OCI-M2 (cell line): ENCODE data around the gene ADGRG7.

Experiments used
- DNase-seq: peaks from one replicate; lab custom pipeline; 2025; ENCODE audit not compliant: unreplicated experiment; lab: John Stamatoyannopoulos, UW

Gene ADGRG7

DNA sequence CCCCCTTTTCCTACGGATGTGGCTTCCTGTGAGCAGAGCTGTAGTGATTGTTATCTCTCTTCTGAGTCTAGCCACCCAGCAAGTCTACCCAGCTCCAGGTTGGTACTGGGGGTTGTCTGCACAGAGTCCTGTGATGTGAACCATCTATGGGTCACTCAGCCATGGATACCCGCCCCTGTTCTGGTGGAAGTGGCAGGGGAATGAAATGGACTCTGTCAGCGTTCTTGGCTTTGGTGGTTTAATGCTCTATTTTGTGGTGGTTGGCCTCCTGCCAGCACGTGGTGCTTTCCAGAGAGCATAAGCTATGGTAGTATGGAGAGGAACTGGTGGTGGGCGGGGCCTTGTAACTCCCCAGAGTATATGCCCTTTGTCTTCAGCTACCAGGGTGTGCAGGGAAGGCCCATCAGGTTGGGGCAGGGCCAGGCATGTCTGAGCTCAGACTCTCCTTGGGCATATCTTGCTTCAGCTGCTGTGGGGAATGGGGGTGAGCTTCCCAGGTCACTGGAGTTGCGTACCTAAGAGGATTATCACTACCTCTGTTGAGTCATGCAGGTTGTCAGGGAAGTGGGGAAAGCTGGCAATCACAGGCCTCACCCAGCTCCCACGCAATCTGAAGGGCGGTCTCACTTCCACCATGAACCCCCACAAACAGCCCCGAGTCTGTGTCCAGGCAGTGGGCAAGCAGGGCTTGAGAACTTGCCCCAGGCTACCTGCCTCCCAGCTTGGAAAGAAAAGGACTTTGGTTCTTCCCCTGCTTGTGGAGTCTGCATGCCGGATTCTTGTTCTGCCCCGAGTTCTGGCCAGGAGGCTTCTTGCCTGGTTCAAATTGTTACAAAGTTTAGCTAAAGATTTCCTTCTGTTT is 9.0 kb upstream of the ADGRG7 start:
- no peak for DNase-seq

DNA sequence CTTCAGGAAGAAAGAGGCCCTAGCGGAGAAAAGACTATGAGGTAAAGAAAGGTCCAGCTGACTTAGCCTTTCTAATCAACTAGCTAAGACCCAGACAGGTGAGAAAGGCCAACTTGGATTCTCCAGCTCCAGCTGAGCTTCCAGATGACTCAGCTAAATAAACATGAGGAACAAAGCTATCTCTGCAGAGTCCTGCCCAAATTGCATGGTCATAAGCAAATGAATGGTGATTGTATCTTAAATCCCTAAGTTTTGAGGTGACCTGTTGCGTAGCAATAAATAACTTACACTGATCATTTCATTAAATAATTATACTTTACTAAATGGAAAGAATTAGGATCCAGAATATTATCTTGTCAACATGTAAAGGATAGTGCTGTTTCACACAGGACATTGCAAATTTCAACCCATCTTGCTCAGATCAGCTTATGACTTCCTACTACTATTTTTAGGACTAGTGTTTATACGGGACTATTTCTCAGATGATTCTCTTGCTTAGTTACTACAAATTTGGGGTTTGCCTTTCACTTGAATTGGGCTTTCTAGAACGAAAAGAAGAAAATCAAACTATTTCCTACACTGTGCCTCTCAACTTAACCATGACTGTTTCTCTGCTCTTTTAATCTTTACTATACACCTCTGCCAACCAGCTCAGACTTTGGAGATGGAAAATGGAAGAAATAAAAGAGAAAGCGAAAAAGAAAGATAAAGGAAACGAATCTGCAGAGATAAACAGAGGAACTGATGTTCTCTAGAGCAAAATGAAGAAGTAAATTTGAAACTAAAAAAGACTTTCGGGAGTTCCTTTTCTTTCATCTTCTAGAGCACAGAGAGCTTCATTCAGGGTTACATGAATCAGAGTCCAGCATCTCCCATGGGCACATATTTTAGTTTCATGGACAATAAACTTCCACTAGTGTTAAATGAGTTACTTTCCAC is 6.6 kb upstream of the ADGRG7 start:
- no peak for DNase-seq

DNA sequence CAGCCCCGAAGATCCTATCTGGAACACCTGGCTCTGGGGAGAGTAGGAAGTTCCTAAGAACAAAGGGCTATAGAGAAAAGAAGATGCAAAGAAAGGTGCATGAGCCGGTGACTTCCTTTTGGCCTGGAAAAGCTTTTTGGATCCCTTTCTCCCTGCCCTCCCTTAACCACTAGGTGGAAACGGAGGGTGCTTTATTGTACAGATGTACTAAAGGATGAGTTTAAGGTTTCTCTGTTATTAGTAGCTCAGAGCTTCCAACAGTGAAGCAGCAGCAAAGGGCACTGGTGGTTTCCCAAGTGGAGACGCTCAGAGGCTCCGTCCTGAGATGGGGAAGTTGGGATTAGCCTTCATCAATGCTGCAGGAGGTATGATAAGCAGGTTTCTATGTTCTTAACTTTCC is 5.9 kb upstream of the ADGRG7 start:
- DNase-seq = no peak

DNA sequence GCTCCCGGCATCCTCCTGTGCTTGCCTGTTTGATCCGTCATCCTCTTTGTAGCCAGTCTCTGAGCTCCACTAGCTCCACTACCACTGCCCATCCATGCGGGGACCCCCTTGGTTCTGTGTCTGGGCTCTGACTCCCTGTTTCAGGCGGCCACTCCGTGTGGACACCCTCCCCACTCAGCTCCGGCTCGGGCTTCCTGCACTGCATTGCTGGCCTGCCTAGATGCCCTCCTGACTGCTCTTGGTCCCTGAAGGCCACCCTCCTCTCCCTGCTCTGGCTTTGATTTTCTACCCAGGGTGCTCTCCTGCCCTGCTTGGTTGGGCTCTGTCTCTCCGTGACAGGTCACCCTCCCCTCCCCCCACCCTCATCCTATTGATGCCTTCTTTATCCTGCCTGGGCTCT is 4.0 kb upstream of the ADGRG7 start:
- DNase-seq = no peak

- DNase-seq = no peak
Measured at GRCh38 chr3:100606894-100607512, 2.4 kb upstream of the ADGRG7 start.

DNA sequence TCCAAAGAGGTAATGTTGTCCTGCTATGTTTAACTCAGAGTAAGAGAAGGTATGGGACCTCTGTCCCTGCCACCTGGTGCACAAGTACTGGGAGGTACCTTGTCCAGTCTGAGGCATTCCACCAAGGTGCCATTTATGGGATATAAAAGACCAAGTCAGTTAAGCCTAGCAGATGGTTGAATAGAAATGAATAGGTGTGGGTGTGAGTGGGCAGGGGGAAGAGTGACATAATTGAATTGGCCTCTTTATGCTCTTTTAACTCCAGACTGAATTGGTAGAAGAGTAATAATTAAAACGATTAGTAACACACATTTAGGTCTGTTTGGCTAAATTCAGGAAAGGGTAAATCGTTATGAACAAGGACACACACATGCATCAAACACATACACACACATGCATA is 562 bp downstream of the ADGRG7 start:
- DNase-seq = no peak

GRCh38 chr3:100611221-100611620 is 1.8 kb downstream of the ADGRG7 start:
- DNase-seq = no peak

DNA sequence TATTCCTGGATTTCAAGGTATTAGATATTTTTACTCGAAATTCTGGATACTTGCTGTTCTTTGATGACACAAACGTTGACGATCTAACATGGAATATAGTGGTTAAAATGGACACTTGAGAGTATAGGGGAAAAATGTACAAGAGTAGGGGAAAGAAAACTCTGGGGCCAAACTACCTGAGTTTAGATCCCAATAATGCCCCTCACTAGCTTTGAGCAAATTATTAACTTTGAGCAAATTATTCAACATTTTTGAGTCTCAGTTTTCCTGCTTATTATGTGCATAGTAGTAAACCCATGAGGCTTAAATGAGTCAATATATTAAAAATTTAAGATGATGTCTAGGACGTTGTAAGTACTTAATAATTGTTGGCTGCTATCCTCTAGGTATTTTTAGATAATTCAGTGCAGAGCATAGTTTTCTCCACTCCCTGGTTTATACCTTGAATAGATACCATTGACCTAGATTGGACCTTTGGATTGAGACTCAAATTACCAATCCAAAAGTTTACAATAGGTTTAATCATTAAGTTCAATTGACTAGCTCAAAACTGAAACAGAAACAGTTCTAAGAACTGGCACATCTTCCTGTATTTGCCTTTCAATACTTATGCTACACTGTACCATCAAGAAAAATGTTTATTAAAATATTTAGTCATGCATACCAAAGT is 4.5 kb downstream of the ADGRG7 start:
- no peak for DNase-seq

DNA sequence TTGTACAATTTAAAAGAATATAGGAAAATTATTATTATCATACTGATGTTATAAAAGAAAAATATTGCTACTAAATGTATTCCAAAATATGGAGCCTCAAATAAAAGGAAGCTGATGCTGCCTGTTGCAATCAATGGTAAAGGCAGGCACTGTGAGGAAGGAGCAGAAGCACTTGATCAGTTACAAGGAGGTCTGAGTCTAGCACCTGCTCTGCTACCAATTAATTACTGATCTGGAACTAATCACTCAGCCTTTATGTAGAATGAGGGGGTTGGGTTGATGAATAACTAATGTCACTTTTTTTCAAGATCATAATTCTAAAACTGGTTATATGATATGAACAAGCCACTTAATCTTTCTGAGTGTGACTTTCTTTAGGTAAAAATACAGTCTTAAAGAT is 5.5 kb downstream of the ADGRG7 start:
- no peak for DNase-seq

DNA sequence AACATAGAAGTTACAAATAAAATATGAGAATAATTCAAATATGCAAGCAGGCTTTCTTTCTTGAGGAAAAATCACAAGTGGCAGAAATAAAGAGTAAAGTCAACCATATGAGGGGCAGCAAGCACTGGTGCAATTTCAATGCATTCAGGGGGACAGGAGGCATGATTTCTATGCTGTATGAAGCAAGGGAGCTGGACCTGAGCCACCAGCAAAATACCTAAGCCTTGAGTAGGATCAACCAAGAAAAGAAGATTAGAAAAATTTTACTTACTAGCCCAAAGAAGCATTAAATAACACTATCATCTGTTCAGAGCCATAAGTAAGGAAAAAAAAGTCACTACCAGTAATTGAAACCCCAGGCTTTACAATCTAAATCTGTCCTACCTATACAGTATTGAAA is 6.3 kb downstream of the ADGRG7 start:
- DNase-seq = no peak

GRCh38 chr3:100621251-100621650 is 11.8 kb downstream of the ADGRG7 start:
- no peak for DNase-seq

DNA sequence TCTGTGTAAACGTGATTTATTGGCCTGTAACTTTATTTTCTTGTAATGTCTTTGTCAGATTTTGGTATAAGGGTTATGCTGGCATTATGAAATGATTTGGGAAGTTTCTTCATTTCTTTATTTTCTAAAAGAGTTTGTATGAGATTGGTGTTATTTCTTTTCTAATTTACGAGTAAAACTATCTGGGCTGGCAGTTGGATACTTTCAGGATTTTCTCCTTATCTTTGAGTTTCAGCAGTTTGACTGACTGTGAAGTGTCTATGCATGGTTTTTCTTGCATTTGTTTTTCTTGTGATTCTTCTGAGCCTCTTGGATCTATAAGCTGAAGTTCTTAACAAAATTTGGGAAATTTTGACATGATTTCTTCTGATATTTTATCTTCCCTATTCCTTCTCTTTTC is 18.1 kb downstream of the ADGRG7 start:
- DNase-seq = no peak

- no peak for DNase-seq
Measured at GRCh38 chr3:100629421-100630127, 20.2 kb downstream of the ADGRG7 start.

- no peak for DNase-seq
Measured at GRCh38 chr3:100630664-100631063, 21.3 kb downstream of the ADGRG7 start.

GRCh38 chr3:100631236-100631635 is 21.8 kb downstream of the ADGRG7 start:
- DNase-seq = no peak

GRCh38 chr3:100634493-100635272 is 25.3 kb downstream of the ADGRG7 start:
- DNase-seq = no peak

DNA sequence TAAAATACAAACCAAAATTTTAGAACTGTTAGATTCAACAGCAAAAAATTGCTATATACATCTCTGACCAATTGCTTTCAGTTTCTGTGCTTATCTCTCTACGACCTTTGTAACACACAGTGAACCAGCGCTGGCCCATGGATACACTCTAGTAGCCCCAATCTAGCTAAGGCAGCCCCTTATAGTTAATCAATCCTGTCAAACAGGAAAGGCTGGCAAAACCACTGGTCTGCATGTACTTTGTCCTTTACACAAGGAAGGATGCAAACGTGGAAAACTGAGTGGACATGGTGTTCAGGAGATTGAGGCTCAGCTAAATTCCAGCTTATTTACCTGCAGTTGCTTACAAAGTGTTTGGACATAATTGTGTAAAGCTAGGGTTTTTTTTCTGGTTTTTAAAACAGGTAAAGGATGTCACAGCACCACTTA is 25.9 kb downstream of the ADGRG7 start:
- DNase-seq = no peak

GRCh38 chr3:100637197-100637631 is 27.8 kb downstream of the ADGRG7 start:
- DNase-seq = no peak

DNA sequence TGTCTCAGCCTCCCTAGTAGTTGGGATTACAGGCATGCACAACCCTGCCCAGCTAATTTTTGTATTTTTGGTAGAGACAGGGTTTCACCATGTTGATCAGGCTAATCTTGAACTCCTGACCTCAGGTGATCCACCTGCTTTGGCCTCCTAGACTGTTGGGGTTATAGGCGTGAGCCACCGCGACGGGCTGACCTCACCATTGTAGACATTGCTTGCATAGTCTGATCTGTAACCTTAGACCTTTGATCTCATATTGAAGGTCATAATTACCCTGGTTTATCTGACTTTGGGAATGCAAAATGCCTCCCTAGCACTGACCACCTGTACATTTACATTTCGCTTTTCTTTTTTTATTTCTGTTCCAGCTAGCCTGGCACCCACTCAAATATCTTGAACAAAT is 31.2 kb downstream of the ADGRG7 start:
- no peak for DNase-seq
